Chondrocyte (in vitro differentiated cells): ENCODE data around the gene TCF7L2. TPM values are rescaled to one million over a fixed set of nuclear protein-coding genes. Genes with fewer than 3 reads are reported as not detected.
A peak's percentile ranks its signal among the peaks of the same experiment; 100 is the strongest.

ENCODE experiments used
- DNase-seq: peaks from one replicate; pipeline ENCODE4 v3.0.0; 2021; ENCODE audit warnings: mixed read lengths, low spot score
- H3K27ac Mint-ChIP-seq: one replicate; pipeline ENCODE4 v1.8.0; 2021; ENCODE audit warnings: mild to moderate bottlenecking, moderate library complexity, mixed read lengths; ENCODE audit not compliant: unreplicated experiment
- H3K27me3 Mint-ChIP-seq: 2 replicates; pipeline ENCODE4 v1.8.0; 2021; ENCODE audit warnings: low read depth, mixed read lengths
- H3K36me3 Mint-ChIP-seq: 2 replicates; pipeline ENCODE4 v1.8.0; 2021; ENCODE audit warnings: low read depth, mixed read lengths
- H3K4me1 Mint-ChIP-seq: 2 replicates; pipeline ENCODE4 v1.8.0; 2021; ENCODE audit warnings: low read depth, mild to moderate bottlenecking, mixed read lengths
- H3K4me3 Mint-ChIP-seq: one replicate; pipeline ENCODE4 v1.8.0; 2021; ENCODE audit warnings: mild to moderate bottlenecking, moderate library complexity, mixed read lengths; ENCODE audit not compliant: unreplicated experiment
- H3K9me3 Mint-ChIP-seq: 2 replicates; pipeline ENCODE4 v1.8.0; 2021; ENCODE audit warnings: low read depth, mixed read lengths
- CTCF ChIP-seq: fragments of 200-600 bp; sonication (generic); IDR thresholded peaks from 2 replicates; pipeline ENCODE4 v1.5.0; 2021; ENCODE audit warnings: antibody characterized with exemption, mild to moderate bottlenecking, moderate library complexity
- total RNA-seq: library from RNA; stranded (reverse); gene quantifications from 3 replicates; pipeline ENCODE4 v1.2.1, GENCODE V29; 2021

TCF7L2 gene
- total RNA-seq, 1 donor from 2014 or later, result 30.9 TPM

- Mint-ChIP-seq H3K4me1 (peaks cover 50% of the 10 kb centered on the region), H3K36me3 (no peaks in the 10 kb centered on the region), H3K9me3 (no peaks in the 10 kb centered on the region), H3K27me3 (no peaks in the 10 kb centered on the region), H3K27ac (peak overlapping the region; percentile 20), H3K4me3 (no peak overlapping the region)
- no peak for DNase-seq
- no peak for TF ChIP-seq CTCF
Measured at GRCh38 chr10:113007821-113008220, 57.8 kb downstream of the TCF7L2 start.

GRCh38 chr10:113011592-113012374 lies 61.7 kb downstream of the TCF7L2 start:
- H3K9me3 Mint-ChIP-seq, result no peaks in the 10 kb centered on the region
- H3K4me3 Mint-ChIP-seq, result no peak overlapping the region
- no peak for DNase-seq
- peaks cover 34% of the 10 kb centered on the region for H3K4me1 Mint-ChIP-seq
- no peak overlapping the region for H3K27ac Mint-ChIP-seq
- H3K27me3 Mint-ChIP-seq, result no peaks in the 10 kb centered on the region
- TF ChIP-seq CTCF, result no peak
- no peaks in the 10 kb centered on the region for H3K36me3 Mint-ChIP-seq

- H3K27me3 Mint-ChIP-seq, result no peaks in the 10 kb centered on the region
- no peak overlapping the region for H3K4me3 Mint-ChIP-seq
- peaks cover 2% of the 10 kb centered on the region for H3K36me3 Mint-ChIP-seq
- no peak for TF ChIP-seq CTCF
- H3K9me3 Mint-ChIP-seq, result no peaks in the 10 kb centered on the region
- H3K4me1 Mint-ChIP-seq, result peaks cover 39% of the 10 kb centered on the region
- H3K27ac Mint-ChIP-seq, result no peak overlapping the region
- DNase-seq, result no peak
Measured at GRCh38 chr10:113015201-113015600, 65.2 kb downstream of the TCF7L2 start.

GRCh38 chr10:113017376-113017775 lies 67.3 kb downstream of the TCF7L2 start:
- no peak for DNase-seq
- no peaks in the 10 kb centered on the region for H3K27me3 Mint-ChIP-seq
- peaks cover 2% of the 10 kb centered on the region for H3K36me3 Mint-ChIP-seq
- no peak for TF ChIP-seq CTCF
- H3K27ac Mint-ChIP-seq, result no peak overlapping the region
- H3K4me1 Mint-ChIP-seq, result peaks cover 55% of the 10 kb centered on the region
- no peak overlapping the region for H3K4me3 Mint-ChIP-seq
- no peaks in the 10 kb centered on the region for H3K9me3 Mint-ChIP-seq

GRCh38 chr10:113018034-113018433 lies 68.0 kb downstream of the TCF7L2 start:
- Mint-ChIP-seq H3K4me1 (peaks cover 54% of the 10 kb centered on the region), H3K9me3 (no peaks in the 10 kb centered on the region), H3K36me3 (peaks cover 2% of the 10 kb centered on the region), H3K27me3 (no peaks in the 10 kb centered on the region), H3K27ac (no peak overlapping the region), H3K4me3 (no peak overlapping the region)
- no peak for DNase-seq
- TF ChIP-seq CTCF, result no peak
